ENCODE data around the gene COA6. TPM values are rescaled to one million over a fixed set of nuclear protein-coding genes. Genes with fewer than 3 reads are reported as not detected.

The COA6 gene
- total and polyA plus RNA-seq, 2 of the 13 experiments (the other 11 are each of a cell fraction or from before 2014, with no cell fraction given), result 32.4 to 104 TPM

DNA sequence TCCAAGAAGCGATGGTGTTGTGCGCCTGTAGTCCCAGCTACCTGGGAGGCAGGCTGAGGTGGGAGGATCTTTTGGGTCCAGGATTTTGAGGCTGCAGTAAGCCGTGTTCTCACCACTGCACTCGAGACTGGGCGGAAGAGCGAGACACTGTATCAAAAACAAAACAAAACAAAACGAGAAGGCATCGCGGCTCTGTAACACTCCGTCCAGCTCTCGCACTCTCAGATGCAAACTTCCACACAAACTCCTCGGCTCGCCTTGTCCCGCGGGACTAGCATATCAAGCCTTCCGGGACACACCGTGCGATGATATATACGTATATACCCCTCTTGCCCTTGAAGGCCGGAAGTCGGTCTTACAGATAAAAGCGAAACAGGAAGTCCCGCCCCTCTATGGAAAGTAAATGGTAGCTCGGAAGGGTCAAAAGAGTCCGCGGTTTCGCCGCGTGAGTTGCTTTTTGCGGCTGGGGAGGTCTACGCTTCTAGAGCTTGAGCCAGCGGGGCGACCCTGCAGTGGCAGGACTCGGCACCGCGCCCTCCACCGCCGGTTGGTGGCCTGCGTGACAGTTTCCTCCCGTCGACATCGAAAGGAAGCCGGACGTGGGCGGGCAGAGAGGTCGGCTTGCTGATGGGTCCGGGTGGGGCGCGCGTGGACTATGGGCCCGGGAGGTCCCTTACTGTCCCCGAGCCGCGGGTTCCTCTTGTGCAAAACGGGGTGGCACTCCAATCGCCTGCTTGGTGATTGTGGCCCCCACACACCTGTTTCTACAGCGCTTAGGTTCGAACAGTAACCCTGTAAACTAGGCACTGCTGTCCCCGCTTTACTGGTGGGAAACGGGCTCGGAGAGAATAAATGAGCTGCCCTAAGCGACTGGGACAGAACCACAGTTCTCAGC is at the start of gene COA6 (continued):
- TF ChIP-seq, protein P1, sequence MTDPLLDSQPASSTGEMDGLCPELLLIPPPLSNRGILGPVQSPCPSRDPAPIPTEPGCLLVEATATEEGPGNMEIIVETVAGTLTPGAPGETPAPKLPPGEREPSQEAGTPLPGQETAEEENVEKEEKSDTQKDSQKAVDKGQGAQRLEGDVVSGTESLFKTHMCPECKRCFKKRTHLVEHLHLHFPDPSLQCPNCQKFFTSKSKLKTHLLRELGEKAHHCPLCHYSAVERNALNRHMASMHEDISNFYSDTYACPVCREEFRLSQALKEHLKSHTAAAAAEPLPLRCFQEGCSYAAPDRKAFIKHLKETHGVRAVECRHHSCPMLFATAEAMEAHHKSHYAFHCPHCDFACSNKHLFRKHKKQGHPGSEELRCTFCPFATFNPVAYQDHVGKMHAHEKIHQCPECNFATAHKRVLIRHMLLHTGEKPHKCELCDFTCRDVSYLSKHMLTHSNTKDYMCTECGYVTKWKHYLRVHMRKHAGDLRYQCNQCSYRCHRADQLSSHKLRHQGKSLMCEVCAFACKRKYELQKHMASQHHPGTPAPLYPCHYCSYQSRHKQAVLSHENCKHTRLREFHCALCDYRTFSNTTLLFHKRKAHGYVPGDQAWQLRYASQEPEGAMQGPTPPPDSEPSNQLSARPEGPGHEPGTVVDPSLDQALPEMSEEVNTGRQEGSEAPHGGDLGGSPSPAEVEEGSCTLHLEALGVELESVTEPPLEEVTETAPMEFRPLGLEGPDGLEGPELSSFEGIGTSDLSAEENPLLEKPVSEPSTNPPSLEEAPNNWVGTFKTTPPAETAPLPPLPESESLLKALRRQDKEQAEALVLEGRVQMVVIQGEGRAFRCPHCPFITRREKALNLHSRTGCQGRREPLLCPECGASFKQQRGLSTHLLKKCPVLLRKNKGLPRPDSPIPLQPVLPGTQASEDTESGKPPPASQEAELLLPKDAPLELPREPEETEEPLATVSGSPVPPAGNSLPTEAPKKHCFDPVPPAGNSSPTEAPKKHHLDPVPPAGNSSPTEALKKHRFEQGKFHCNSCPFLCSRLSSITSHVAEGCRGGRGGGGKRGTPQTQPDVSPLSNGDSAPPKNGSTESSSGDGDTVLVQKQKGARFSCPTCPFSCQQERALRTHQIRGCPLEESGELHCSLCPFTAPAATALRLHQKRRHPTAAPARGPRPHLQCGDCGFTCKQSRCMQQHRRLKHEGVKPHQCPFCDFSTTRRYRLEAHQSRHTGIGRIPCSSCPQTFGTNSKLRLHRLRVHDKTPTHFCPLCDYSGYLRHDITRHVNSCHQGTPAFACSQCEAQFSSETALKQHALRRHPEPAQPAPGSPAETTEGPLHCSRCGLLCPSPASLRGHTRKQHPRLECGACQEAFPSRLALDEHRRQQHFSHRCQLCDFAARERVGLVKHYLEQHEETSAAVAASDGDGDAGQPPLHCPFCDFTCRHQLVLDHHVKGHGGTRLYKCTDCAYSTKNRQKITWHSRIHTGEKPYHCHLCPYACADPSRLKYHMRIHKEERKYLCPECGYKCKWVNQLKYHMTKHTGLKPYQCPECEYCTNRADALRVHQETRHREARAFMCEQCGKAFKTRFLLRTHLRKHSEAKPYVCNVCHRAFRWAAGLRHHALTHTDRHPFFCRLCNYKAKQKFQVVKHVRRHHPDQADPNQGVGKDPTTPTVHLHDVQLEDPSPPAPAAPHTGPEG (CRISPR knock-in tag; IDR thresholded peaks at IDR 0.05), result no peak
- TF ChIP-seq ZNF333 (CRISPR knock-in tag; IDR thresholded peaks at IDR 0.05; ENCODE audit: borderline replicate concordance) (no peak), ZNF337 (CRISPR knock-in tag; IDR thresholded peaks at IDR 0.05; ENCODE audit: borderline replicate concordance, low read depth) (peak; percentile 92; the same call in 1 of the 2 replicates), ZFX (CRISPR knock-in tag; IDR thresholded peaks at IDR 0.05; ENCODE audit: low read depth) (peak; percentile 81), ZBTB21 (CRISPR knock-in tag; IDR thresholded peaks at IDR 0.05) (no peak), SATB2 (CRISPR knock-in tag; IDR thresholded peaks at IDR 0.05) (no peak), FOXK2 (IDR thresholded peaks at IDR 0.05) (peak; percentile 56; the same call in 1 of the 2 replicates), ZNF225 (CRISPR knock-in tag; IDR thresholded peaks at IDR 0.05) (peak; percentile 92; the same call in 1 of the 2 replicates), JUND (CRISPR knock-in tag; IDR thresholded peaks at IDR 0.05) (peak; percentile 57; the same call in 1 of the 2 replicates), ZNF264 (CRISPR knock-in tag; IDR thresholded peaks at IDR 0.05) (no peak), SIN3A (IDR thresholded peaks at IDR 0.05; ENCODE audit: borderline replicate concordance, low read depth, low read length) (peak; percentile 64; the same call in 1 of the 2 replicates), ATF1 (CRISPR knock-in tag; IDR thresholded peaks at IDR 0.05) (peak; percentile 88), NCOR1 (IDR thresholded peaks at IDR 0.05; ENCODE audit: borderline replicate concordance, low read length) (peak; percentile 58; the same call in 1 of the 2 replicates), ETV5 (CRISPR knock-in tag; IDR thresholded peaks at IDR 0.05; ENCODE audit: borderline replicate concordance) (peak; percentile 57; the same call in 1 of the 2 replicates), ZFP36 (IDR thresholded peaks at IDR 0.05; ENCODE audit: borderline replicate concordance, low read depth, low read length, partially characterized antibody) (no peak), SNAI1 (CRISPR knock-in tag; IDR thresholded peaks at IDR 0.05; ENCODE audit: borderline replicate concordance) (0 out of 2 replicates have a peak, but pooled peaks have one; percentile 74)
- TF ChIP-seq, protein P2, sequence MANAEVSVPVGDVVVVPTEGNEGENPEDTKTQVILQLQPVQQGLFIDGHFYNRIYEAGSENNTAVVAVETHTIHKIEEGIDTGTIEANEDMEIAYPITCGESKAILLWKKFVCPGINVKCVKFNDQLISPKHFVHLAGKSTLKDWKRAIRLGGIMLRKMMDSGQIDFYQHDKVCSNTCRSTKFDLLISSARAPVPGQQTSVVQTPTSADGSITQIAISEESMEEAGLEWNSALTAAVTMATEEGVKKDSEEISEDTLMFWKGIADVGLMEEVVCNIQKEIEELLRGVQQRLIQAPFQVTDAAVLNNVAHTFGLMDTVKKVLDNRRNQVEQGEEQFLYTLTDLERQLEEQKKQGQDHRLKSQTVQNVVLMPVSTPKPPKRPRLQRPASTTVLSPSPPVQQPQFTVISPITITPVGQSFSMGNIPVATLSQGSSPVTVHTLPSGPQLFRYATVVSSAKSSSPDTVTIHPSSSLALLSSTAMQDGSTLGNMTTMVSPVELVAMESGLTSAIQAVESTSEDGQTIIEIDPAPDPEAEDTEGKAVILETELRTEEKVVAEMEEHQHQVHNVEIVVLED (CRISPR knock-in tag; IDR thresholded peaks at IDR 0.05; ENCODE audit: borderline replicate concordance), result peak; percentile 83
- TF ChIP-seq, protein P3, sequence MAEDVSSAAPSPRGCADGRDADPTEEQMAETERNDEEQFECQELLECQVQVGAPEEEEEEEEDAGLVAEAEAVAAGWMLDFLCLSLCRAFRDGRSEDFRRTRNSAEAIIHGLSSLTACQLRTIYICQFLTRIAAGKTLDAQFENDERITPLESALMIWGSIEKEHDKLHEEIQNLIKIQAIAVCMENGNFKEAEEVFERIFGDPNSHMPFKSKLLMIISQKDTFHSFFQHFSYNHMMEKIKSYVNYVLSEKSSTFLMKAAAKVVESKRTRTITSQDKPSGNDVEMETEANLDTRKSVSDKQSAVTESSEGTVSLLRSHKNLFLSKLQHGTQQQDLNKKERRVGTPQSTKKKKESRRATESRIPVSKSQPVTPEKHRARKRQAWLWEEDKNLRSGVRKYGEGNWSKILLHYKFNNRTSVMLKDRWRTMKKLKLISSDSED (CRISPR knock-in tag; IDR thresholded peaks at IDR 0.05), result no peak
- TF ChIP-seq, protein P4, sequence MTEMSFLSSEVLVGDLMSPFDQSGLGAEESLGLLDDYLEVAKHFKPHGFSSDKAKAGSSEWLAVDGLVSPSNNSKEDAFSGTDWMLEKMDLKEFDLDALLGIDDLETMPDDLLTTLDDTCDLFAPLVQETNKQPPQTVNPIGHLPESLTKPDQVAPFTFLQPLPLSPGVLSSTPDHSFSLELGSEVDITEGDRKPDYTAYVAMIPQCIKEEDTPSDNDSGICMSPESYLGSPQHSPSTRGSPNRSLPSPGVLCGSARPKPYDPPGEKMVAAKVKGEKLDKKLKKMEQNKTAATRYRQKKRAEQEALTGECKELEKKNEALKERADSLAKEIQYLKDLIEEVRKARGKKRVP (CRISPR knock-in tag; IDR thresholded peaks at IDR 0.05), result no peak

Measured in HepG2 (cell line).